Middle frontal gyrus (tissue), 1 donor: Measurements from ENCODE around the gene CFAP53.
"Not testable (repeated sequence)": the region's sequence is repeated elsewhere in the genome, so short reads cannot be mapped to it uniquely, and the experiment has no call there.

Experiments used
- DNase-seq: peaks from one replicate; pipeline ENCODE4 v3.0.0-alpha.2; 2015; ENCODE audit warnings: low spot score; ENCODE audit errors: extremely low spot score

The CFAP53 gene, protein sequence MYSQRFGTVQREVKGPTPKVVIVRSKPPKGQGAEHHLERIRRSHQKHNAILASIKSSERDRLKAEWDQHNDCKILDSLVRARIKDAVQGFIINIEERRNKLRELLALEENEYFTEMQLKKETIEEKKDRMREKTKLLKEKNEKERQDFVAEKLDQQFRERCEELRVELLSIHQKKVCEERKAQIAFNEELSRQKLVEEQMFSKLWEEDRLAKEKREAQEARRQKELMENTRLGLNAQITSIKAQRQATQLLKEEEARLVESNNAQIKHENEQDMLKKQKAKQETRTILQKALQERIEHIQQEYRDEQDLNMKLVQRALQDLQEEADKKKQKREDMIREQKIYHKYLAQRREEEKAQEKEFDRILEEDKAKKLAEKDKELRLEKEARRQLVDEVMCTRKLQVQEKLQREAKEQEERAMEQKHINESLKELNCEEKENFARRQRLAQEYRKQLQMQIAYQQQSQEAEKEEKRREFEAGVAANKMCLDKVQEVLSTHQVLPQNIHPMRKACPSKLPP

DNA sequence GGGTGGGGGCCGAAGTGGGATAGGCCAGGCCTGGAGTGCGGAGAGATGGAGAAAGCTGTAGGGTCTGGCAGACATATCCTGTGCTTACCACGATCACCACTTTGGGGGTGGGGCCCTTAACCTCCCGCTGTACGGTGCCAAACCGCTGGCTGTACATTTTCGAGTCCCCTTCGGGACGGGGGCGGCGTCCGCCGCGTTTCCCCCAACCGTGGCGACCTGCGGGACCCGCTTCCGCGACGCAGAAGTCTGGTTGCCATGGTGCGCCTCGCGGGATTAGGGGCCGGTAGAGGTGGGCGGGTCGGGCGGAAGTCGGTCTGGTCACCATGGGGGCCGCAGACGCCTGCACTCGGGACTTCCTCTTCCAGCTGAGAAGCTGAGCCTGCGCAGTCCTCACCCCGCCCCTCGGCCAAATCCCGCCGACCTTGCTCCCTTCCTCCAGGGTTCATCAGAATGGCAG lies at the start of gene CFAP53:
Gene CFAP53, minus strand, starts transcription at position 248 of the 457 bp plus-strand sequence. Its CDS starts 91 bp downstream, at position 157.
- peak; percentile 69 for DNase-seq

GRCh38 chr18:50315100-50315871 lies 49.0 kb upstream of the CFAP53 start:
- DNase-seq = no peak

GRCh38 chr18:50313873-50314460 lies 47.7 kb upstream of the CFAP53 start:
- no peak for DNase-seq

GRCh38 chr18:50313031-50313607 lies 46.8 kb upstream of the CFAP53 start:
- no peak for DNase-seq

- DNase-seq = no peak
These were observed 46.2 kb upstream of the CFAP53 start for GRCh38 chr18:50312296-50313030.

- DNase-seq = no peak
These were observed 45.4 kb upstream of the CFAP53 start for GRCh38 chr18:50311650-50312049.

DNA sequence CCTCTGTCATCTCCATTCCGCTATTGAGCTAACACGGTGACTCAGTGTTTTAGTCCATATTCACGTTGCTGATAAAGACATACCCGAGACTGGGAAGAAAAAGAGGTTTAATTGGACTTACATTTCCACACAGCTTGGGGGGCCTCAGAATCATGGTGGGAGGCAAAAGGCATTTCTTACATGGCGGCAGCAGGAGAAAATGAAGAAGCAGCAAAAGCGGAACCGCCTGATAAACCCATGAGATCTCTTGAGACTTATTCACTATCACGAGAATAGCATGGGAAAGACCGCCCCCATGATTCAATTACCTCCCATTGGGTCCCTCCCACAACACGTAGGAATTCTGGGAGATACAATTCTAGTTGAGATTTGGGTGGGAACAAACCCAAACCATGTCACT lies 43.8 kb upstream of the CFAP53 start:
- DNase-seq = no peak

DNA sequence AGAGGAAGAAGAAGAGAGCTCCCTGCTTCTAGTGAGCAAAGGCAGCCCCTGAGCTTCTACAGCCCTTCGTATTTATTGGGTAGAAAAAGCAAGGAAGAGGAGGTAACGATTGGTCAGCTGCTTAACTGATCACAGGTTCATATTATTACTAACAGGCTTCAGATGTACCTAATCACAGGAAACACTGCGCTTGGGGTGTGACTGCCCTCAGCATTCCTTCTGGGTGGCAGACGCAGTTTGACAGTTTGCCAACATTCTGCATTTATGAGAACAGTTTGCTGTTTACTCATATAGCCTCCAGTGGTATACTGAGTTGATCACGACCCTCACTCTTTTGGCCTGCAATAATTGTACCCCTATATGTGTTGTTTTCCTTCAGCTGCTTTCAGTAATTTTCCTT lies 42.6 kb upstream of the CFAP53 start:
- DNase-seq = not testable (repeated sequence)

DNA sequence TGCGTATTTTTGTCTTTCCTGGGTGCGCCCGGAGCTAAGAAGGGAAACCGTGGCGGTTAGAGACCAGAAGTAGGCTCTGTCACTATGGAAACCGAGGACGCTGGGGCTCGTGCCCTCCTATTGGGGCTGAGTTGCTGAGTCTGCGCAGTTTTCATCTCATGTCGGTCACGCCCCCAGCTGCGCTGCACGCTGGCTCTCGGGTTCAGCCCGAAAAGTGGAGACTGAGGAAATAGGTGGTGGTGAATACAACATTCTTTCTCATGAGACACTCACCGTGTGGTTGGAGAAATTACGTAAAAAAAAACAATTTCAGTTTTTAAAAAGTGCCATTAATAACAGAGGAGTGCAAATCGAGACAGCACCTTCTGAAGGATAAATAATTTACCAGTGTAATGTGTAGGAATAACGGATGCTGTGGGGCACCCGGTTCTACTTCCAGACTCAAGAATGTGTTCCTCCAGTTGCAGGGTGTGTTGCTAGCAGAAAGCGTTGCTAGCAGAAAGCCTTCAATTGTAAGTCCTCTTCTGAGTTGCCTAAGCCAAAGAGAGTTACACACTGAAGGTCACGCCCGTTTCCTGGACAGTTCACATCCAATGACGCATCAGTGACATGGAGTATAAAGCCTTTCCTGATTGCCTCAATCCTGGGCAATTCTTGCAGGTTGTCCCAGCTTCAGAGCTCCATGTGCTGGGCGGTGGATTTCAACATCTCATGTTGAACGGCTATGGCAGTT lies 41.6 kb upstream of the CFAP53 start:
- peak; percentile 89 for DNase-seq

- DNase-seq = no peak
These were observed 41.1 kb upstream of the CFAP53 start for GRCh38 chr18:50307400-50307737.

DNA sequence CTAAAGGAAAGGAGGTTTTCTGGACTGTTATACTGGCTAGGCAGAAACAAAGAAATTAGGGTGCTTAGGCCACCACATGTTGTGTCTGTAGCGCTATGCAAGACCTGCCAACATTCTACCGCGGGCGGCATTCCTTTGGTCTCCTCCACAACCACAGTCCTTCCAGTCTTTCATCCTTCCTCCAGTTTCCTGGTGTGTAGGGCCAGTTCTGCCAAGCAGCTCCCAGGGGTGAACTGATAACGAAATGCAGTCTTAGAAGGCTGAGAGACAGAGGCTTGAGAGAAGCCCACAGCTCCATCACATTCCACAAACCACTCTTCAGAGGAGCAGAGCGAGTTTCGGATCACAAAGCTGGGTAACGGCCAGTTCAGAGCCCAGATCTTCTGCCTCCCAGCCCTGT lies 40.6 kb upstream of the CFAP53 start:
- no peak for DNase-seq

DNA sequence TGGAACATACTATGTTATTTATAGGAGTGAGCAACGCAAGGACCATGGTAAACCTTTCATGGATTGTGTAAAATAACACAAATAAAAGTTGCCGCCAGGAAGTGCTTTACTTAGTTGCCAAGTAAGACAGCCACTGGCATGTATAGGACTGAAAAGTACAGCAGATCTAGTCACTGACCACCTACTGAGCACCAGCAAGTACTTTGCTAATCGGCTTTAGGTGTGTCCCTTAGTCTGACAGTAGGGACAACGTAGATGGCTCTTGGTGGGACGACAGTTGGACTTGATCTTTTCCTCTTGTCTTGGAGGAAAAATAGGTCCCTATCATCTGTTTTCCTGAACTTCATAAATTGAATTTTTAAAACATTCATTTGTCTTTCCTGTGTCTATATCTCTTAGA lies 34.8 kb upstream of the CFAP53 start:
- no peak for DNase-seq

DNA sequence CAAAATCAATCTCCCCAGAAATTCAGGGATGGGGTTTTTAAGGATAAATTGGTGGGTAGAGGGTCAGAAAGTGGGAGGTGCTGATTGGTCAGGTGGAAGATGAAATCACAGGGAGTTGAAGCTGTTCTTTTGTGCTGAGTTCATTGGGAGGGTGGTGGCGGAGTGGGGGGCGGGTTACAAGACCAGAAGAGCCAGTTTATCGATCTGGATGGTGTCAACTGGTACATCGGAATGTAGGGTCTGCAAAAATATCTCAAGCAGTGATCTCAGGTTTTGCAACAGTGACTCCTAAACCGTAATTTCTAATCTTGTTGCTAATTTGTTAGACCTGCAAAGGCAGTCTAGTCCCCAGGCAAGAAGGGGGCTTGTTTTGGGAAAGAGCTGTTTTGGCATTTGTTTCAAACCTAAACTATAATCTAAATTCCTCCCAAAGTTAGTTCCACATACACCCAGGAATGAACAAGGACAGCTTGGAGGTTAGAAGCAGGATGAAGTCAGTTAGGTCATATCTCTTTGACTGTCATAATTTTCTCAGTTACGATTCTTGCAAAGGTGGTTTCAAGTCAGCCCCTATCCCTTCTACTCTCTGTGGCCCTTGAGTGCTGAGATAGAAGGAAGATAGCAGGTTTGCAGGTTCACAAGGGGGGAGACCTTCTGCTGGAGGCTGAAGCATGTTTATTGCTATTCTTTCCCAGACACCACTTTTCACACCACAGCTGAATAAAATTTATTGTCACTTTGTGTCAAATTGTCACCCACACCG lies 33.5 kb upstream of the CFAP53 start:
- no peak for DNase-seq

- no peak for DNase-seq
These were observed 32.4 kb upstream of the CFAP53 start for GRCh38 chr18:50298443-50299284.

DNA sequence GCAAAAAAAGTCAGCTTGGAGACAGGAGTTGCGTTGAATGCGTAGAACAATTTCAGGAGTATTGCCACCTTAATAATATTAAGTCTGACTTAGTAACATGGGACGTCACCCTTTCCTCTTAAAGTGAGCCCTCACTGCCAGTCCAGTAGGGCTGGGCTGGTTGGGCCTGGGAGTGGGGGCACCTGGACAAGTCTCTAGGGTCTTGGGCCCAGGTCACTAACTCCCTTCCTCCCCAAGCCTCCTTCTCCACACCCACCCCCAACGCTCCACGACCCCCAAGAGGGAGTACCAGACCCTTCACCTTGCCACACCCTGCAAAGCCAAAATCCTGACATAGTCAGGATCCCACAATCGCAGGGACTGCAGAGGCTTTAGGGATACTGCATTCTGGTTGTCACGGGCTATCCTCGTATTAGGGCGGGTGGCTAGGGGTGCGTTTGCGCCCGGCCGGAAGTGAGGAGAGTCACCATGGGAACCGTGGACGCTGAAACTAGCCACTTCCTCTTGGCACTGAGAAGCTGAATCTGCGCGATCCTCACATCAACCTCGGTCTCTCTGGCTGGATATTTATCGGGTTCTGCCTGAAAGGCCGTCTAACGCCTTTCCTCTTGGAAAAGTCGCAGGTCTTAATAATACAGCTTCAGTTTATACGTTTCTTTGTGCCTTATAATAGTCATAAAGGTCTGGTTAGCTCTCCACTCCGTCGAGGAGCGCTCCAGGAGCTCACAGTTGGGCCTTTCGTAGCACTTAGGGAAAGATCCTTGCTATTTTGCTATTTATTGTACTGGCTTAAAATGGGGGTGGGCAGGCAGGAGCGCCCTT lies 31.5 kb upstream of the CFAP53 start:
- peak; percentile 17 for DNase-seq

DNA sequence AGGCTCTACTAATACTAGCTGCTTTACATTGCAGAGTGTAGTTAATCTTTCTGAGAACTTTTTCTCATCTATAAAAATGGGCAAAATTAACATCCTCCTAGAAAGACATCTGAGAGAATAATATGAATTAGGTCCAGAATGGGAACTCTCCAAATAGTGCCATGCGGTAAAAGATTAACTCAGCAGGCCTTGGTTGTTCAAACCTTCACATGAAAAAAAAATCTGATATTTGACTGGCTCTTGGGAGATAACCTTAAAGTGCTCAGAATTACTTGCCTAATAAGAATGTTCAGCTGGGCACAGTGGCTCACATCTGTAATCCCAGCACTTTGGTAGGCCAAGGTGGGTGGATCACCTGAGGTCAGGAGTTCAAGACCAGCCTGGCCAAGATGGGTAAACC lies 26.7 kb upstream of the CFAP53 start:
- no peak for DNase-seq

DNA sequence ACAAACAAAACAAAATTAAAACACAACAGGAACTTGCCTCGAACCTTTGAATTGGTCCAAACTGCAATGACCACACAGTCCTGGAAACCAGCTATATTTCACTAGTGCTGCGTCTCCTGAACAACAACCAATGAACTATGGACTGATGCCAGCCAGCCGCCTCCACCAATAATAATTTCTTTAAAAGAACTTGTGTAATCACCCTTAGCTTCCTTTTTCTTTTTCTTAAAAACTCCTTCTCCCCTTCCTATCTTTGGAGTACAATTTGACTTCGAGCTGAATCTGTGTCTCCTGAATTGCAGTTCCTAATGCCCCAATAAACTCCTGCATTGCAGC lies 22.8 kb upstream of the CFAP53 start:
- no peak for DNase-seq
